Loucy (cell line): Measurements from ENCODE around the gene SLX4IP.
A peak's percentile ranks its signal among the peaks of the same experiment; 100 is the strongest.
"Not testable (repeated sequence)": the region's sequence is repeated elsewhere in the genome, so short reads cannot be mapped to it uniquely, and the experiment has no call there.

Experiments used
- H2AFZ ChIP-seq: fragments of 200-600 bp; sonication (generic); 2 replicates; pipeline ENCODE4 v1.6.0; 2016; ENCODE audit warnings: antibody characterized with exemption, mild to moderate bottlenecking, low read length, moderate library complexity
- H3F3A ChIP-seq: fragments of 200-600 bp; 2 replicates; pipeline ENCODE4 v1.6.0; 2016; ENCODE audit warnings: antibody characterized with exemption, low read depth, mild to moderate bottlenecking
- H3K27me3 ChIP-seq: fragments of 200-600 bp; sonication (generic); 2 replicates; pipeline ENCODE4 v1.6.1; 2014; ENCODE audit warnings: low read length, mild to moderate bottlenecking; ENCODE audit not compliant: insufficient read depth, poor library complexity, severe bottlenecking
- H3K36me3 ChIP-seq: fragments of 200-600 bp; sonication (generic); 2 replicates; pipeline ENCODE4 v1.6.1; 2016; ENCODE audit warnings: low read length; ENCODE audit not compliant: insufficient read depth
- H3K4me1 ChIP-seq: fragments of 200-600 bp; sonication (generic); 2 replicates; pipeline ENCODE4 v1.5.1; 2014; ENCODE audit warnings: low read length, mild to moderate bottlenecking; ENCODE audit not compliant: insufficient read depth, poor library complexity, severe bottlenecking
- H3K4me2 ChIP-seq: fragments of 200-600 bp; sonication (generic); 2 replicates; pipeline ENCODE4 v1.6.0; 2014; ENCODE audit warnings: antibody characterized with exemption, low read length, low read depth, mild to moderate bottlenecking; ENCODE audit not compliant: poor library complexity, severe bottlenecking
- H3K4me3 ChIP-seq: fragments of 200-600 bp; sonication (generic); 2 replicates; pipeline ENCODE4 v1.5.1; 2014; ENCODE audit warnings: low read length, mild to moderate bottlenecking, mixed read lengths; ENCODE audit not compliant: poor library complexity, severe bottlenecking
- H3K79me2 ChIP-seq: fragments of 200-600 bp; sonication (generic); 2 replicates; pipeline ENCODE4 v1.6.1; 2014; ENCODE audit warnings: low read length; ENCODE audit not compliant: insufficient read depth
- H3K9ac ChIP-seq: fragments of 200-600 bp; sonication (generic); 2 replicates; pipeline ENCODE4 v1.6.0; 2014; ENCODE audit warnings: mild to moderate bottlenecking, low read depth, low read length, moderate library complexity; ENCODE audit not compliant: poor library complexity, severe bottlenecking
- H3K9me2 ChIP-seq: fragments of 200-600 bp; sonication (generic); replicated peaks from 2 replicates; pipeline ENCODE4 v1.6.1; 2016; ENCODE audit warnings: low read depth, low read length, mixed read lengths
- H3K9me3 ChIP-seq: fragments of 200-600 bp; sonication (generic); 2 replicates; pipeline ENCODE4 v1.6.1; 2014; ENCODE audit warnings: mild to moderate bottlenecking, antibody characterized with exemption, low read length, low read depth; ENCODE audit not compliant: insufficient read depth
- H4K20me1 ChIP-seq: fragments of 200-600 bp; sonication (generic); 2 replicates; pipeline ENCODE4 v1.6.0; 2014; ENCODE audit warnings: antibody characterized with exemption, low read length, mild to moderate bottlenecking; ENCODE audit not compliant: insufficient read depth, poor library complexity, severe bottlenecking
- CTCF ChIP-seq: fragments of 200-600 bp; sonication (generic); conservative IDR thresholded peaks from 2 replicates; pipeline ENCODE4 v1.5.1; 2014; ENCODE audit warnings: mild to moderate bottlenecking, antibody characterized with exemption, low read length
- EZH2phosphoT487 ChIP-seq: fragments of 200-600 bp; IDR thresholded peaks from 2 replicates; pipeline ENCODE4 v1.6.1; 2018; ENCODE audit warnings: antibody characterized with exemption, mild to moderate bottlenecking, moderate library complexity, borderline replicate concordance

The SLX4IP gene

GRCh38 chr20:10609770-10610169, 174.7 kb downstream of the SLX4IP start:
- H3K36me3 ChIP-seq: peaks cover 3% of the 10 kb centered on the region; the same call in 1 of the 2 replicates
- H3K79me2 ChIP-seq: no peaks in the 10 kb centered on the region
- no peaks in the 10 kb centered on the region for H3K9me2 ChIP-seq
- H3K4me2 ChIP-seq: no peak overlapping the region
- no peak overlapping the region for H3K9ac ChIP-seq
- H3K27me3 ChIP-seq: no peaks in the 10 kb centered on the region
- H3K9me3 ChIP-seq: no peaks in the 10 kb centered on the region
- H3F3A ChIP-seq: no peaks in the 10 kb centered on the region
- no peak overlapping the region for H2AFZ ChIP-seq
- TF ChIP-seq EZH2phosphoT487: no peak
- TF ChIP-seq CTCF: no peak
- H3K4me1 ChIP-seq: no peaks in the 10 kb centered on the region
- H3K4me3 ChIP-seq: no peak overlapping the region
- H4K20me1 ChIP-seq: no peaks in the 10 kb centered on the region

- Histone ChIP-seq H4K20me1 (no peaks in the 10 kb centered on the region), H3F3A (no peaks in the 10 kb centered on the region), H3K4me3 (no peak overlapping the region), H3K4me1 (no peaks in the 10 kb centered on the region), H2AFZ (no peak overlapping the region), H3K9me2 (no peaks in the 10 kb centered on the region), H3K27me3 (no peaks in the 10 kb centered on the region), H3K9ac (no peak overlapping the region), H3K36me3 (peaks cover 3% of the 10 kb centered on the region; the same call in 1 of the 2 replicates), H3K4me2 (no peak overlapping the region), H3K79me2 (no peaks in the 10 kb centered on the region), H3K9me3 (no peaks in the 10 kb centered on the region)
- TF ChIP-seq EZH2phosphoT487: no peak
- no peak for TF ChIP-seq CTCF
Measured at GRCh38 chr20:10610251-10610650, 175.1 kb downstream of the SLX4IP start.

- Histone ChIP-seq H3K9ac (no peak overlapping the region), H3K27me3 (no peaks in the 10 kb centered on the region), H3K4me2 (no peak overlapping the region), H3K9me2 (no peaks in the 10 kb centered on the region), H2AFZ (no peak overlapping the region), H3K79me2 (no peaks in the 10 kb centered on the region), H3F3A (no peaks in the 10 kb centered on the region), H3K4me1 (no peaks in the 10 kb centered on the region), H3K4me3 (no peak overlapping the region), H4K20me1 (no peaks in the 10 kb centered on the region), H3K9me3 (no peaks in the 10 kb centered on the region), H3K36me3 (peaks cover 3% of the 10 kb centered on the region; the same call in 1 of the 2 replicates)
- TF ChIP-seq EZH2phosphoT487 (no peak), CTCF (peak; percentile 54)
Measured at GRCh38 chr20:10611357-10611756, 176.3 kb downstream of the SLX4IP start.

- H3K4me1 ChIP-seq, H3K9ac ChIP-seq, H3F3A ChIP-seq, H2AFZ ChIP-seq, H4K20me1 ChIP-seq, H3K36me3 ChIP-seq, H3K4me2 ChIP-seq, H3K27me3 ChIP-seq, H3K79me2 ChIP-seq, H3K9me3 ChIP-seq, H3K9me2 ChIP-seq, H3K4me3 ChIP-seq: not testable (repeated sequence)
Measured at GRCh38 chr20:10613426-10613825, 178.3 kb downstream of the SLX4IP start.
